Smooth muscle cell (in vitro differentiated cells): Measurements from ENCODE around the gene EMD. TPM values are rescaled to one million over a fixed set of nuclear protein-coding genes. Genes with fewer than 3 reads are reported as not detected.

Source experiments
- DNase-seq: peaks from one replicate; lab custom pipeline; 2025; ENCODE audit not compliant: unreplicated experiment; lab: John Stamatoyannopoulos, UW
- H2AFZ ChIP-seq: fragments of 200-600 bp; sonication (generic); 2 replicates; pipeline ENCODE4 v1.6.0; 2016; ENCODE audit warnings: antibody characterized with exemption, low read depth, mild to moderate bottlenecking
- H3F3A ChIP-seq: fragments of 200-600 bp; sonication (generic); 2 replicates; pipeline ENCODE4 v1.6.0; 2017; ENCODE audit warnings: antibody characterized with exemption, low read depth
- H3K27ac ChIP-seq: fragments of 200-600 bp; sonication (generic); 2 replicates; pipeline ENCODE4 v1.5.1; 2016; ENCODE audit warnings: low read depth, mild to moderate bottlenecking
- H3K27me3 ChIP-seq: fragments of 200-600 bp; sonication (generic); 2 replicates; pipeline ENCODE4 v1.6.1; 2016; ENCODE audit warnings: low read depth, mild to moderate bottlenecking
- H3K36me3 ChIP-seq: fragments of 200-600 bp; sonication (generic); 2 replicates; pipeline ENCODE4 v1.5.1; 2016; ENCODE audit warnings: low read depth
- H3K4me1 ChIP-seq: fragments of 200-600 bp; sonication (generic); 2 replicates; pipeline ENCODE4 v1.5.1; 2016; ENCODE audit warnings: low read depth
- H3K4me2 ChIP-seq: fragments of 200-600 bp; sonication (generic); 2 replicates; pipeline ENCODE4 v1.6.0; 2016; ENCODE audit warnings: mild to moderate bottlenecking
- H3K4me3 ChIP-seq: fragments of 200-600 bp; sonication (generic); 2 replicates; pipeline ENCODE4 v1.5.1; 2016; ENCODE audit warnings: mild to moderate bottlenecking
- H3K79me2 ChIP-seq: fragments of 200-600 bp; sonication (generic); 2 replicates; pipeline ENCODE4 v1.6.0; 2016; ENCODE audit warnings: low read depth, mild to moderate bottlenecking
- H3K9ac ChIP-seq: fragments of 200-600 bp; sonication (generic); 2 replicates; pipeline ENCODE4 v1.6.0; 2016; ENCODE audit warnings: low read depth
- H3K9me3 ChIP-seq: fragments of 200-600 bp; sonication (generic); replicated peaks from 2 replicates; pipeline ENCODE4 v1.5.1; 2016; ENCODE audit warnings: low read depth
- H4K20me1 ChIP-seq: fragments of 200-600 bp; sonication (generic); 2 replicates; pipeline ENCODE4 v1.6.0; 2016; ENCODE audit warnings: low read depth
- WGBS: methylation state at CpG from one replicate; pipeline ENCODE4 v1.1.7; 2016; ENCODE audit warnings: low lambda C conversion rate; 5-methylcytosine and 5-hydroxymethylcytosine counted together
- polyA plus RNA-seq: library from polyadenylated mRNA; unstranded; fragments of >200 nt; fragmentation: Nextera tagmentation; extraction: Ambion mirVana; gene quantifications from 2 replicates; pipeline ENCODE4 v1.2.1, GENCODE V29; 2016
- total RNA-seq: library from RNA; depleted of rRNA; stranded (reverse); fragments of >200 nt; gene quantifications from 2 replicates; pipeline ENCODE4 v1.2.3, GENCODE V29; 2014
- TF ChIP-seq, protein P1 (sequence below): fragments of 200-600 bp; sonication (generic); IDR thresholded peaks from 2 replicates; pipeline ENCODE4 v1.5.1; 2017; ENCODE audit warnings: borderline replicate concordance, mild to moderate bottlenecking, antibody characterized with exemption; ENCODE audit not compliant: insufficient read depth, poor library complexity, severe bottlenecking

EMD gene
- total and polyA plus RNA-seq, 2 experiments from 2014 or later, result 61.4 to 63.9 TPM

- TF ChIP-seq, protein P1, sequence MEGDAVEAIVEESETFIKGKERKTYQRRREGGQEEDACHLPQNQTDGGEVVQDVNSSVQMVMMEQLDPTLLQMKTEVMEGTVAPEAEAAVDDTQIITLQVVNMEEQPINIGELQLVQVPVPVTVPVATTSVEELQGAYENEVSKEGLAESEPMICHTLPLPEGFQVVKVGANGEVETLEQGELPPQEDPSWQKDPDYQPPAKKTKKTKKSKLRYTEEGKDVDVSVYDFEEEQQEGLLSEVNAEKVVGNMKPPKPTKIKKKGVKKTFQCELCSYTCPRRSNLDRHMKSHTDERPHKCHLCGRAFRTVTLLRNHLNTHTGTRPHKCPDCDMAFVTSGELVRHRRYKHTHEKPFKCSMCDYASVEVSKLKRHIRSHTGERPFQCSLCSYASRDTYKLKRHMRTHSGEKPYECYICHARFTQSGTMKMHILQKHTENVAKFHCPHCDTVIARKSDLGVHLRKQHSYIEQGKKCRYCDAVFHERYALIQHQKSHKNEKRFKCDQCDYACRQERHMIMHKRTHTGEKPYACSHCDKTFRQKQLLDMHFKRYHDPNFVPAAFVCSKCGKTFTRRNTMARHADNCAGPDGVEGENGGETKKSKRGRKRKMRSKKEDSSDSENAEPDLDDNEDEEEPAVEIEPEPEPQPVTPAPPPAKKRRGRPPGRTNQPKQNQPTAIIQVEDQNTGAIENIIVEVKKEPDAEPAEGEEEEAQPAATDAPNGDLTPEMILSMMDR, result no peak
- H3K9ac ChIP-seq, result no peak overlapping the region
- no peaks in the 10 kb centered on the region for H3F3A ChIP-seq
- DNase-seq, result no peak
- H3K4me3 ChIP-seq, result no peak overlapping the region
- no peaks in the 10 kb centered on the region for H3K27me3 ChIP-seq
- no peaks in the 10 kb centered on the region for H3K9me3 ChIP-seq
- no peaks in the 10 kb centered on the region for H3K4me1 ChIP-seq
- H3K4me2 ChIP-seq, result no peak overlapping the region
- H3K27ac ChIP-seq, result no peak overlapping the region
- peaks cover 19% of the 10 kb centered on the region for H3K79me2 ChIP-seq
- H3K36me3 ChIP-seq, result no peaks in the 10 kb centered on the region
- WGBS, result 91% methylated on average over 34 of the region's 34 CpGs
- H4K20me1 ChIP-seq, result peaks cover 100% of the 10 kb centered on the region
- no peak overlapping the region for H2AFZ ChIP-seq
These were observed 18.9 kb upstream of the EMD start for GRCh38 chrX:154360155-154360713.

DNA sequence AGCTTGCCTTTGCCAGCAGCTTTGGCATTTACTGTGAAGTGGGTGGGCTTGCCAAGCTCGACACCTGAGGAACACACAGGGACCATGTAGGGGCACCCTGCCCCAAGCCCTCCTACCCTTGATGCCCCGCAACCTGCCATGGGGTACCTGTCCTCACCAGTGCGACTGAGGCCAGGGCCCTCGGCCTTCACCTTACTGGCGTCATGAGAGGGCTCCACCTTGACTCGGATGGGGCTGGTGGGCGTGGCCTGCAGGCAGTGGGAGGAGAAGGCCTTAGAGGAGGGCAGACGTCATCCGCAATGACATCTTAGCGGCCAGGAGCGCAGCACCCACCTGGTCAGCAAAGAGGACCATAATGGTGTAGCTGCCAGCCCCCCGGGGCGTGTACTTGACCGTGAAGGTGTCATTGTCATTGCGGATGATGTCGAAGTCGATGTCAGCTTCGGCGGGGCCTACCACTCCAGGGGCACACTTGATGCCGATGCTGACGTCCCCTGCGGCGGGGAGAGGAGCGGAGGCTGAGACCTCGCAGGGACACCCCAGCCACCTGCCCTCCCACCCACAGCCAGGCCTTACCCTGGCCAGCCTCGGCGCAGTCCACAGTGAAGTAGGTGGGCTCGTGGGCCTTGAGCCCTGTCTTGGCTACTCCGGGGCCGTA lies 16.9 kb upstream of the EMD start:
- no peak overlapping the region for H2AFZ ChIP-seq
- H4K20me1 ChIP-seq, result peaks cover 100% of the 10 kb centered on the region
- H3K9ac ChIP-seq, result no peak overlapping the region
- H3K79me2 ChIP-seq, result peaks cover 31% of the 10 kb centered on the region
- TF ChIP-seq, protein P1, result no peak
- H3F3A ChIP-seq, result peaks cover 6% of the 10 kb centered on the region
- no peak overlapping the region for H3K4me3 ChIP-seq
- no peak for DNase-seq
- no peak overlapping the region for H3K27ac ChIP-seq
- H3K27me3 ChIP-seq, result no peaks in the 10 kb centered on the region
- no peak overlapping the region for H3K4me2 ChIP-seq
- no peaks in the 10 kb centered on the region for H3K4me1 ChIP-seq
- no peaks in the 10 kb centered on the region for H3K36me3 ChIP-seq
- 91% methylated on average over 30 of the region's 30 CpGs for WGBS
- no peaks in the 10 kb centered on the region for H3K9me3 ChIP-seq

DNA sequence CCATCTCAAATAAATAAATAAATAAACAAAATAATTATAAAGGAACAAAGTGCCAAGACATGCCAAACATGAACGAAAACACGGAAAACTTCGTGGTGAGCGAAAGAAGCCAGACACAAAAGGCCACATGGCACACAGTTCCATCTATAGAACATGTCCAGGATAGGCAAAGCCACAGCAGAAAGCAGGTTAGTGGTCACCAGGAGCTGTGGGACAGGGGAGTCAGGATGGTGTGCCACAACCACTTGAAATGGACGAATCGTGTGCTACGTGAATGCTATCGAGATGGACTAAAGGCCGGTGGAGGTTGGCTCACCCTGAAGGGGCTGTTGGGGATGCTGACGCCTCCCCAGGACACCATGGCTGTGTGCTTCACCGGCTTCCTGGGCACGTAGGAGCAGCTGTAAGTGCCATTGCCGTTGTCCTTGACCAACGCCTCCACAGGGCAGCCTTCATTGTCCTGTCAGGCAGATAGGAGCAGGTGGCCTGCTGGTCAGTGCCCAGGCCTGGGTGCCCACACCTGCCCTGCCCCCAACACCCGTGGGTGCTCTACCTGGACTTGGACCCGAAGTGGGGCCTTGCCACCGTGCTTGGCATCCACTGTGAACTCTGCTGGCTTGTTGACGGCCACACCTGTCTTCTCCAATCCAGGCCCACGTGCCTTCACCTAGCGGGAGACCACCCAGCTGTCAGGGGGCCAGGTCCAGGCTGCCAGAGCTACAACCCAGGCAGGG lies 15.2 kb upstream of the EMD start:
- H3K36me3 ChIP-seq, result no peaks in the 10 kb centered on the region
- DNase-seq, result no peak
- no peak overlapping the region for H3K9ac ChIP-seq
- H2AFZ ChIP-seq, result no peak overlapping the region
- peaks cover 6% of the 10 kb centered on the region for H3F3A ChIP-seq
- H3K4me2 ChIP-seq, result no peak overlapping the region
- 85% methylated on average over 20 of the region's 20 CpGs for WGBS
- H3K4me3 ChIP-seq, result no peak overlapping the region
- no peaks in the 10 kb centered on the region for H3K9me3 ChIP-seq
- TF ChIP-seq, protein P1, result no peak
- no peak overlapping the region for H3K27ac ChIP-seq
- H4K20me1 ChIP-seq, result peaks cover 100% of the 10 kb centered on the region
- no peaks in the 10 kb centered on the region for H3K4me1 ChIP-seq
- H3K27me3 ChIP-seq, result no peaks in the 10 kb centered on the region
- H3K79me2 ChIP-seq, result peaks cover 48% of the 10 kb centered on the region
